D341Med (cell line): ENCODE data around the gene GALNT17.
"Not testable (repeated sequence)": the region's sequence is repeated elsewhere in the genome, so short reads cannot be mapped to it uniquely, and the experiment has no call there.

ENCODE experiments used
- DNase-seq: peaks from one replicate; pipeline ENCODE4 v3.0.0; 2012; ENCODE audit warnings: low spot score

GALNT17 gene

GRCh38 chr7:71165708-71166107 is 33.8 kb downstream of the GALNT17 start:
- DNase-seq = no peak

- no peak for DNase-seq
Measured at GRCh38 chr7:71171476-71171875, 39.5 kb downstream of the GALNT17 start.

DNA sequence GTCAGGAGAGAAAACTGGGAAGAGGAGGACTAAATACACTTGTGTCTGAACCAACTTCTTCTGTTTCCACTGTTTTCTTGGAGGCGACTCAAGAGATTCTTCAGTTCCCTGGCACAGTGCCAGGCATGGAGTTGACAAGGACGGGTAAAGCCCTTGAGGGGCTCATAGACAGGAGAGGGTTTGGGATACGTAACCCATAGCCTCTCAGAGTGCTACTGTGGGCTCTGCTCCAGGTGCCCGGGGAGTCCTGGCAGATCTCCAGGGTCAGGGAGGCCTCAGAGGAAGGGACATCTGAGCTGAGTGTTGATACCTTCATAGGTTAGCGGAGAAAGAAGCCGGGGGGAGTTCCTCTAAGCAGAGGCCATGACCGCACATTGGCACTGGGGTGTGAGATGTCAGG is 42.0 kb downstream of the GALNT17 start:
- no peak for DNase-seq

DNA sequence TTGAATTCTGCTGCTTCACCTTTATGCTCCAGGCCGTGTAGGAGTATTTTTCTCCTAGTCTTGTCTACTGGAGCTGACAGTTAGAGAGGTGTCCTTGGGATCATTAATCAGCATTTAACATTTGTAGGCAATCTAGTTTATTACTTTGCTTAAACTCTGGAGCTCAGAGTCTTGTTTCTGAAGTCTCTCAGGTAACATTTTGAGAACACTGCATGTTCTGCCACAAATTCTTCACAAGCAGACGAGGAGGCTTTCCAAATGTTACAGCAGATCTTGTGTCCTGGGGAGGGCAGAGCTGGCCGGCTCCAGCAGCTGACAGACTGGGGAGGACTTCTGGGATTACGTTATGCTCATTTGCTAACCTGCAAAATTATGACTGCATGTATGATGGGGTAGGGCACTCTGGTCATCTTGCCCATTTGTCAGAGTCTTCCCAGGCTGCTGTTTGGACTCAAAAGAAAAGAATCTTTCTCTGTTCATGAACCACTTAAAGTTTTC is 50.5 kb downstream of the GALNT17 start:
- DNase-seq = no peak

- peak; percentile 53 for DNase-seq
Measured at GRCh38 chr7:71184136-71184535, 52.2 kb downstream of the GALNT17 start.

DNA sequence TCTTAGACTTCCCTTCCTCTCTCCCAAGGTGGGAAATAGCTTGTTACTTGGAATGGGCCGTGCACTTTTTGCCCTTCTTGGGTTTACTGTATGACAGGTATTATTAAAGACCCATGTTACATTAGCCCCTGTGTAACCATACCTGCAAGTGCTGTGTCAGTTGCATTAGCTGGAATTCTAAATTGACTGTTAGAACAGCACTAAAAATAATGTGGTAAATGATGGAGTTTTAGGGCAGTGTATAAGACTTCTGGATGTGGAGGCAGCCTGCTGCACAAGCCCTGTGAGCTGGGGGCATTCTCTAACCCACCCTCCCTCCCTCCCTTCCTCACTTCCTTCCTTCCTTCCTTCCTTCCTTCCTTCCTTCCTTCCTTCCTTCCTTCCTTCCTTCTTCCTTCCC is 52.7 kb downstream of the GALNT17 start:
- DNase-seq = no peak

GRCh38 chr7:71186535-71187057 is 54.7 kb downstream of the GALNT17 start:
- no peak for DNase-seq

- no peak for DNase-seq
Measured at GRCh38 chr7:71191771-71192170, 59.8 kb downstream of the GALNT17 start.

- DNase-seq = peak; percentile 43
Measured at GRCh38 chr7:71193099-71193810, 61.3 kb downstream of the GALNT17 start.

- no peak for DNase-seq
Measured at GRCh38 chr7:71198391-71198790, 66.4 kb downstream of the GALNT17 start.

DNA sequence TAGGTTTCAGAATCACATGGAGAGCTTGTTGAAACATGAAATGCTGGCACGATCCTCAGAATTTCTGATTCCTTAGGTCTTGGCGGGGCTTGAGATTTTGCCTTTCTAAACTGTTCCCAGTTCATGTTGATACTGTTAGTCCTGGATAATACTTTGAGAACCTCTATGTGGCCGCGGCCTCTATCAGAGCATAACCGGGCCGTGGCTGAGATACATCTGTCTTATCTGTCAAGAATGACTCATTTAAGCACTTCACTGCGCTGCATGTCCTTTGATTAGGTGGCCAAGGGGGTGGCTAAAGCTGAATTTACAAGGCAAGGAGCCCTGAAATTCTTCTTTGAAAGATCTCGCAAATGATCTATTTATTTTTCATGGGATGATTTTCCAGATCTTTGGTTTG is 66.9 kb downstream of the GALNT17 start:
- DNase-seq = no peak

DNA sequence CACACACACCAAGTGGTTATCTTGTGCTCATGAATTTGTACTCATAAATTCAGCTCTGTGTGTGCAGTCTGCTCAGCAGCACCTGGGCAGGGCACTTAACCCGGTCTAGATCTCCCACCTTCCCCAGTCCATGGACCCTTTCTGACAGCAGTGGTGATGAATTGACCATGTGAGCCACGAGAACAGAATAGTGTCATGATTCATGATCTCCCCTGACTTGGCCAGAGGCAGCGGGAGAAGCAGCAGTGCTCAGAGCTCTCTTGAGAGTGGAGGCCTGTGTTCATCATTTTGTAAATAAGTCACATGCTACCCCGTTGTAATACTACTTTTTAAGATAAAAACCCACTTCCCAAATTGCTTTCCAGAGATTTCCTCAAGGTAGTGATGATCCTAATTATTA is 74.2 kb downstream of the GALNT17 start:
- no peak for DNase-seq

DNA sequence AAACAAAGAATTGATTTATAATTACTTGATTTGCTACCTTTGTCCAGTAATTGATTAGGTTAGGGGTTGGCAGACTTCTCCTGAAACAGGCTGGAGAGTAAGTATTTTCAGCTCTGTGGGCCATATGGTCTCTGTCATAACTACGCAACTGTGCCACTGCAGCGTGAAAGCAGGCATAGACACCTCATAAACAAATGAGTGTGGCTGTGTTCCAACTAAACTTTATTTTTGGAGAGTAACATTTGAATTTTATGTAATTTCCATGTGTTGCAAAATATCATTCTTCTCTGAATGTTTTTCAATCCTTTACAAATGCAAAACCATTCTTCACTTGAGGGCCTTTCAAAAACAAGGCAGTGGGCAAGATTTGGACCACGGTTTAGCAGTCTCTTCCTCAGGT is 76.9 kb downstream of the GALNT17 start:
- DNase-seq = no peak

GRCh38 chr7:71209484-71209883 is 77.5 kb downstream of the GALNT17 start:
- DNase-seq = not testable (repeated sequence)

GRCh38 chr7:71210220-71210619 is 78.3 kb downstream of the GALNT17 start:
- no peak for DNase-seq

GRCh38 chr7:71212433-71212832 is 80.5 kb downstream of the GALNT17 start:
- not testable (repeated sequence) for DNase-seq

GRCh38 chr7:71216211-71216610 is 84.3 kb downstream of the GALNT17 start:
- no peak for DNase-seq

DNA sequence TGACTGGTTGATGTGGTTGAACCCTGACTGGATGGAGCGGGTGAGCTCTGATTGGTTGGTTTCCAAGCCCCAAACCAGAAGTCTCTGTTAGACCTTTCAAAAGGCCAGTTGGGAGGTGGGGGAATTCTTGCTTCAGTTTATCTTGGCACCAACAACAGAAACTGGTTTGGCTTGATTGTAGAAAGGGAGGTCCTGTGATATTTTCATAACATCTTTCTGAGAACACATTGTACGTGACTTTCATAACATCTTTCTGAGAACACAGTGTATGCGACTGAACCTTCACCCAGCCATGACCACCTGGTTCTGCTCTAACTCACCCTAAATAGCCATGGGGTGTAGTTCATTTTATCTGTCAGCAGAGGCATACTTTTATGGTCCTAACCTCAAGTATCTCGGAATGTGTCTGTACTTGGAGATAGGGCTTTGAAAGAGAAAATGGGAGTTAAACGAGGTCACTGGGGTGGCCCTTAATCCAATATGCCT is 88.3 kb downstream of the GALNT17 start:
- no peak for DNase-seq

DNA sequence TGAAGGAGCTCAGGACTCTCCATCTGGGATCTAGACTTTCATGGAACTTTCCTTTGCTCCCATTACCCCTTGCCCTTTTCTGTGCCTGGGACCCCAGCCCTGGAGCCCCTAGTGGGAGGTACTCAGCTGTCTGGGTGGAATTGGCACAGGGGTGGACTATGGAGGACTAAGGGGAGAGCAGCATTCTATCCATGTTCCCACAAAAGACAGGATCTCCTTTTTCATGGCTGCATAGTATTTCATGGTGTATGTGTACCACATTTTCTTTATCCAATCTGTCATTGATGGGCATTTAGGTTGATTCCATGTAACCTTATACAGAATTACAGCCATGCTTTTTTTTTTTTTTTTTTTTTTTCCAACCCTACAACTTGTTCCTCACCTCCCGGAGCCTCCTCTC is 89.1 kb downstream of the GALNT17 start:
- DNase-seq = no peak

DNA sequence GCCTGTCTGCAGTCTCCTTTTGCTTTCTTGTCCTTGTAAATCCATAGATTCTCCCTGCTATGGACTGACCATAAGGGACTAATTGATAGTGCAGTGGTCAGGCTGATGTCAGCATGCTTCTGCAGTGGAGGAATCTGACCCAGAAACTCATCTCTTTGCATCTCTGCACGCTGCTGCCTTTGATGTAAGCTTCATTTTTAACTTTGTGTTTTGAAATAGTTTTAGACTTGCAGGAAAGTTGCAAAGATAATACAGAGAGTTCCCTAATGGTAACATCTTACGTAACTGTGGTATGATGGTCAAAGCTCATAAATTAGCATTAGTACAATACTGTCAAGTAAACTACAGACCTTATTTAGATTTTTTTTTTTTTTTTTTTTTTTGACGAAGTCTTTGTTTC is 89.6 kb downstream of the GALNT17 start:
- DNase-seq = no peak

GRCh38 chr7:71227126-71227525 is 95.2 kb downstream of the GALNT17 start:
- DNase-seq = no peak

DNA sequence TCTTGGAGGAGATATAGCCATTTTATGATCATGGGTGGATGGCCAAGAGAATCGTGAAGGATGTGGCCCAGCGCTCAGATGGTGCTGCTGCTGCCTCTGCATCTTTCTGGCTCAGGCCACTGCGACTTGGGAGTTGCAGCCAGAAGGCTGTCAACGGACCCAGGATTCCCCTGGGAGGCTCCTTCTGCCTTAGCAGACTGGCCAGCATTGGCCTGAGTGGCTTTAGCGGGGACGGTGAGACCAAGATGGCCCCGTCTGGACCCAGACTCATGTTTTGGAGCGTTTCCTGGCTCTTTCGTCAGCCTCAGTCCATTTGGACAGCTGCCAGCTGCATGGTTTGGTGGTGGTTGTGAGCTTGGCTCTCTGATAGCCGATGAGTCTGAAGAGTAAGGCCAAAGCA is 97.2 kb downstream of the GALNT17 start:
- no peak for DNase-seq

- DNase-seq = no peak
Measured at GRCh38 chr7:71229699-71230098, 97.8 kb downstream of the GALNT17 start.

DNA sequence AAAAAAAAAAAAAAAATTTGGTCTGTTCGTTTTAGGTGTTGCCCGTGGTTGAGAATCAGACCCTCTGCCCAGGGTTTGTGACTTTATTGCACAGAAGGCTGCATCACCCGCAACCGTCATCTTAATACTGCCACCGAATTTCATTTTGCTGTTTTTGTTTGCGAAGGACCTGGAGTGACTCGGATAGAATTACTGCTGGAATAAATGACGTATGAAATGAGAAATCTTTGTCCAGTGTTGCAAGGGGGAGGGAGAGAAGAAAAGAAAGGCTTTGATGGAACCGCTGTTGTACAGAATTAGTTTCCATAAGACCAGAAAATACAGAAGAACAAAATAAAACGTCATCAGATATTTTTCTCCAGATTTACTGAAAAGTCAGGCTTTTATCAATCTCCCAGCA is 103.3 kb downstream of the GALNT17 start:
- no peak for DNase-seq
